Progenitor cell of endocrine pancreas (in vitro differentiated cells): Measurements from ENCODE around the gene CACNG3. TPM values are rescaled to one million over a fixed set of nuclear protein-coding genes. Genes with fewer than 3 reads are reported as not detected.

ENCODE experiments used
- DNase-seq: peaks from one replicate; pipeline ENCODE4 v3.0.0; 2021; ENCODE audit warnings: low spot score; ENCODE audit not compliant: unreplicated experiment
- H3K27ac Mint-ChIP-seq: 2 replicates; pipeline ENCODE4 v1.8.0; 2021; ENCODE audit warnings: mild to moderate bottlenecking, moderate library complexity, mixed read lengths
- H3K27me3 Mint-ChIP-seq: 2 replicates; pipeline ENCODE4 v1.8.0; 2021; ENCODE audit warnings: mixed read lengths
- H3K36me3 Mint-ChIP-seq: 2 replicates; pipeline ENCODE4 v1.8.0; 2022; ENCODE audit warnings: mixed read lengths; ENCODE audit not compliant: insufficient read depth
- H3K4me1 Mint-ChIP-seq: 2 replicates; pipeline ENCODE4 v1.8.0; 2021; ENCODE audit warnings: low read depth, mixed read lengths
- H3K4me3 Mint-ChIP-seq: 2 replicates; pipeline ENCODE4 v1.8.0; 2021; ENCODE audit warnings: low read depth, mild to moderate bottlenecking, moderate library complexity, mixed read lengths
- H3K9me3 Mint-ChIP-seq: 2 replicates; pipeline ENCODE4 v1.8.0; 2021; ENCODE audit warnings: low read depth, mixed read lengths
- CTCF ChIP-seq: fragments of 200-600 bp; sonication (generic); IDR thresholded peaks from one replicate; pipeline ENCODE4 v1.5.0; 2021; ENCODE audit warnings: antibody characterized with exemption, mild to moderate bottlenecking; ENCODE audit not compliant: unreplicated experiment
- total RNA-seq: library from RNA; stranded (reverse); gene quantifications from 2 replicates; pipeline ENCODE4 v1.2.1, GENCODE V29; 2021

Gene CACNG3
- total RNA-seq, 1 donor from 2014 or later = not detected

GRCh38 chr16:24364596-24364995, 108.5 kb downstream of the CACNG3 start:
- no peak overlapping the region for H3K4me3 Mint-ChIP-seq
- H3K27ac Mint-ChIP-seq = no peak overlapping the region
- no peaks in the 10 kb centered on the region for H3K36me3 Mint-ChIP-seq
- peaks cover 29% of the 10 kb centered on the region for H3K27me3 Mint-ChIP-seq
- H3K4me1 Mint-ChIP-seq = no peaks in the 10 kb centered on the region
- TF ChIP-seq CTCF = no peak
- no peak for DNase-seq
- no peaks in the 10 kb centered on the region for H3K9me3 Mint-ChIP-seq

- TF ChIP-seq CTCF = no peak
Measured at GRCh38 chr16:24367186-24367710, 111.1 kb downstream of the CACNG3 start.

GRCh38 chr16:24372824-24373223, 116.7 kb downstream of the CACNG3 start:
- no peaks in the 10 kb centered on the region for H3K4me1 Mint-ChIP-seq
- H3K27ac Mint-ChIP-seq = no peak overlapping the region
- H3K9me3 Mint-ChIP-seq = peaks cover 3% of the 10 kb centered on the region
- no peak for TF ChIP-seq CTCF
- H3K36me3 Mint-ChIP-seq = no peaks in the 10 kb centered on the region
- H3K27me3 Mint-ChIP-seq = no peaks in the 10 kb centered on the region
- H3K4me3 Mint-ChIP-seq = no peak overlapping the region
- no peak for DNase-seq

More at GRCh38 chr16:24367186-24367710, 111.1 kb downstream of the CACNG3 start:
- DNase-seq = no peak
- no peak overlapping the region for H3K27ac Mint-ChIP-seq
- no peaks in the 10 kb centered on the region for H3K36me3 Mint-ChIP-seq
- peaks cover 9% of the 10 kb centered on the region for H3K27me3 Mint-ChIP-seq
- H3K9me3 Mint-ChIP-seq = no peaks in the 10 kb centered on the region
- H3K4me3 Mint-ChIP-seq = no peak overlapping the region
- H3K4me1 Mint-ChIP-seq = no peaks in the 10 kb centered on the region

- DNase-seq = no peak
- Mint-ChIP-seq H3K27me3 (no peaks in the 10 kb centered on the region), H3K27ac (no peak overlapping the region), H3K4me3 (no peak overlapping the region), H3K4me1 (peaks cover 12% of the 10 kb centered on the region), H3K9me3 (peaks cover 23% of the 10 kb centered on the region), H3K36me3 (peaks cover 7% of the 10 kb centered on the region)
- no peak for TF ChIP-seq CTCF
Measured at GRCh38 chr16:24378999-24379398, 122.9 kb downstream of the CACNG3 start.

- H3K4me3 Mint-ChIP-seq = no peak overlapping the region
- TF ChIP-seq CTCF = no peak
- H3K9me3 Mint-ChIP-seq = peaks cover 23% of the 10 kb centered on the region
- H3K4me1 Mint-ChIP-seq = peaks cover 14% of the 10 kb centered on the region
- no peaks in the 10 kb centered on the region for H3K27me3 Mint-ChIP-seq
- no peak for DNase-seq
- H3K27ac Mint-ChIP-seq = peak overlapping the region; percentile 42
- H3K36me3 Mint-ChIP-seq = peaks cover 7% of the 10 kb centered on the region
Measured at GRCh38 chr16:24381470-24382118, 125.5 kb downstream of the CACNG3 start.
